GM19238 (cell line): Measurements from ENCODE around the gene ZFR.
"Not testable (repeated sequence)": the region's sequence is repeated elsewhere in the genome, so short reads cannot be mapped to it uniquely, and the experiment has no call there.

Experiments used
- DNase-seq: peaks from one replicate; pipeline ENCODE4 v3.0.0; 2011; ENCODE audit warnings: low spot score; ENCODE audit not compliant: insufficient read length

ZFR gene

GRCh38 chr5:32323741-32324140 is 120.8 kb downstream of the ZFR start:
- DNase-seq, result no peak

GRCh38 chr5:32322882-32323281 is 121.7 kb downstream of the ZFR start:
- no peak for DNase-seq

- not testable (repeated sequence) for DNase-seq
Measured at GRCh38 chr5:32321787-32322186, 122.8 kb downstream of the ZFR start.

GRCh38 chr5:32320576-32320975 is 124.0 kb downstream of the ZFR start:
- no peak for DNase-seq

- no peak for DNase-seq
Measured at GRCh38 chr5:32319926-32320543, 124.5 kb downstream of the ZFR start.

GRCh38 chr5:32319392-32319791 is 125.1 kb downstream of the ZFR start:
- DNase-seq, result no peak

GRCh38 chr5:32317041-32317440 is 127.5 kb downstream of the ZFR start:
- DNase-seq, result no peak

- no peak for DNase-seq
Measured at GRCh38 chr5:32315221-32316014, 129.1 kb downstream of the ZFR start.

- no peak for DNase-seq
Measured at GRCh38 chr5:32314658-32315057, 129.9 kb downstream of the ZFR start.

- not testable (repeated sequence) for DNase-seq
Measured at GRCh38 chr5:32314152-32314488, 130.4 kb downstream of the ZFR start.

GRCh38 chr5:32312595-32313332 is 131.8 kb downstream of the ZFR start, which contains the start of gene MTMR12:
Gene MTMR12, minus strand, starts transcription at chr5:32312939. Its CDS starts 101 bp downstream, at chr5:32312838.
- DNase-seq, result peak; percentile 98

GRCh38 chr5:32312197-32312594 is 132.3 kb downstream of the ZFR start:
- DNase-seq, result peak; percentile 45

- no peak for DNase-seq
Measured at GRCh38 chr5:32311404-32312196, 132.9 kb downstream of the ZFR start.

GRCh38 chr5:32309761-32310160 is 134.8 kb downstream of the ZFR start:
- DNase-seq, result no peak

- DNase-seq, result no peak
Measured at GRCh38 chr5:32308946-32309345, 135.6 kb downstream of the ZFR start.

GRCh38 chr5:32307769-32308194 is 136.8 kb downstream of the ZFR start:
- no peak for DNase-seq

- DNase-seq, result no peak
Measured at GRCh38 chr5:32304622-32305021, 139.9 kb downstream of the ZFR start.
